ENCODE measurements around the gene TTC23L. TPM values are rescaled to one million over a fixed set of nuclear protein-coding genes. Genes with fewer than 3 reads are reported as not detected.

TTC23L gene
- total RNA-seq, 2 experiments from 2014 or later, result not detected

GRCh38 chr5:34889394-34889793, 50.4 kb downstream of the TTC23L start:
- Mint-ChIP-seq H3K27me3 (ENCODE audit: low read depth) (no peaks in the 10 kb centered on the region), H3K36me3 (ENCODE audit: low read depth) (no peaks in the 10 kb centered on the region)
- POLR2A ChIA-PET, result no interaction called here

GRCh38 chr5:34891981-34892380, 53.0 kb downstream of the TTC23L start:
- Mint-ChIP-seq H3K9me3 (ENCODE audit: insufficient read depth) (no peaks in the 10 kb centered on the region), H3K27ac (no peak overlapping the region), H3K4me1 (ENCODE audit: low read depth) (no peaks in the 10 kb centered on the region), H3K27me3 (ENCODE audit: low read depth) (no peaks in the 10 kb centered on the region), H3K36me3 (ENCODE audit: low read depth) (no peaks in the 10 kb centered on the region), H3K4me3 (no peak overlapping the region)
- DNase-seq (no peak), ATAC-seq (no peak)
- POLR2A ChIA-PET, result no interaction called here
- CTCF ChIA-PET, result interaction anchor here (2.9 to 3.0 kb wide), 2 partner anchors 369 to 406 kb away, joined by 9 to 14 read pairs; no protein-coding TSS in a partner anchor

More at GRCh38 chr5:34889394-34889793, 50.4 kb downstream of the TTC23L start:
- H3K4me3 Mint-ChIP-seq, result no peak overlapping the region
- no peaks in the 10 kb centered on the region for H3K9me3 Mint-ChIP-seq (ENCODE audit: insufficient read depth)
- CTCF ChIA-PET, result interaction anchor here (0.8 to 1.8 kb wide), 2 partner anchors 9 to 366 kb away, joined by 3 to 7 read pairs; no protein-coding TSS in a partner anchor
- no peak overlapping the region for H3K27ac Mint-ChIP-seq
- ATAC-seq (no peak), DNase-seq (no peak)
- H3K4me1 Mint-ChIP-seq (ENCODE audit: low read depth), result no peaks in the 10 kb centered on the region

GRCh38 chr5:34892414-34892813, 53.5 kb downstream of the TTC23L start:
- no peak for ATAC-seq
- Mint-ChIP-seq H3K36me3 (ENCODE audit: low read depth) (no peaks in the 10 kb centered on the region), H3K4me1 (ENCODE audit: low read depth) (no peaks in the 10 kb centered on the region), H3K9me3 (ENCODE audit: insufficient read depth) (no peaks in the 10 kb centered on the region), H3K27ac (no peak overlapping the region), H3K4me3 (no peak overlapping the region), H3K27me3 (ENCODE audit: low read depth) (no peaks in the 10 kb centered on the region)
- DNase-seq, result no peak
- POLR2A ChIA-PET, result no interaction called here
- CTCF ChIA-PET, result interaction anchor here (2.9 to 3.0 kb wide), 2 partner anchors 369 to 406 kb away, joined by 9 to 14 read pairs; no protein-coding TSS in a partner anchor

GRCh38 chr5:34894716-34895115, 55.8 kb downstream of the TTC23L start:
- H3K4me3 Mint-ChIP-seq, result no peak overlapping the region
- no peaks in the 10 kb centered on the region for H3K27me3 Mint-ChIP-seq (ENCODE audit: low read depth)
- ChIA-PET POLR2A (no interaction called here), CTCF (interaction anchor here (1.7 to 2.9 kb wide), 2 partner anchors 371 to 372 kb away, joined by 7 to 14 read pairs; no protein-coding TSS in a partner anchor)
- no peaks in the 10 kb centered on the region for H3K4me1 Mint-ChIP-seq (ENCODE audit: low read depth)
- ATAC-seq (no peak), DNase-seq (no peak)
- H3K9me3 Mint-ChIP-seq (ENCODE audit: insufficient read depth), result no peaks in the 10 kb centered on the region
- no peak overlapping the region for H3K27ac Mint-ChIP-seq
- H3K36me3 Mint-ChIP-seq (ENCODE audit: low read depth), result no peaks in the 10 kb centered on the region

GRCh38 chr5:34895641-34896419, 56.9 kb downstream of the TTC23L start:
- H3K4me1 Mint-ChIP-seq (ENCODE audit: low read depth), result no peaks in the 10 kb centered on the region
- ChIA-PET CTCF (interaction anchor here (1.4 to 1.7 kb wide), 3 partner anchors 11 to 409 kb away, joined by 3 to 7 read pairs (median 5); no protein-coding TSS in a partner anchor), POLR2A (no interaction called here)

GRCh38 chr5:34897646-34898045, 58.7 kb downstream of the TTC23L start:
- ATAC-seq (no peak), DNase-seq (no peak)
- no peaks in the 10 kb centered on the region for H3K9me3 Mint-ChIP-seq (ENCODE audit: insufficient read depth)
- H3K36me3 Mint-ChIP-seq (ENCODE audit: low read depth), result no peaks in the 10 kb centered on the region
- H3K4me1 Mint-ChIP-seq (ENCODE audit: low read depth), result no peaks in the 10 kb centered on the region
- H3K27ac Mint-ChIP-seq, result no peak overlapping the region
- no peaks in the 10 kb centered on the region for H3K27me3 Mint-ChIP-seq (ENCODE audit: low read depth)
- POLR2A ChIA-PET, result no interaction called here
- CTCF ChIA-PET, result interaction anchor here (0.9 to 2.7 kb wide), 15 partner anchors 8 to 416 kb away, joined by 3 to 32 read pairs (median 5); partner anchors contain the start of genes BRIX1 and RAD1
- H3K4me3 Mint-ChIP-seq, result no peak overlapping the region

More at GRCh38 chr5:34895641-34896419, 56.9 kb downstream of the TTC23L start:
- no peak overlapping the region for H3K27ac Mint-ChIP-seq
- no peaks in the 10 kb centered on the region for H3K36me3 Mint-ChIP-seq (ENCODE audit: low read depth)
- no peak for ATAC-seq
- no peak overlapping the region for H3K4me3 Mint-ChIP-seq
- no peaks in the 10 kb centered on the region for H3K9me3 Mint-ChIP-seq (ENCODE audit: insufficient read depth)
- no peaks in the 10 kb centered on the region for H3K27me3 Mint-ChIP-seq (ENCODE audit: low read depth)
- no peak for DNase-seq

GRCh38 chr5:34898258-34898895, 59.4 kb downstream of the TTC23L start:
- ATAC-seq (peak; percentile 77), DNase-seq (peak; percentile 72)
- no peaks in the 10 kb centered on the region for H3K9me3 Mint-ChIP-seq (ENCODE audit: insufficient read depth)
- ChIA-PET CTCF (interaction anchor here (0.6 to 2.7 kb wide), 21 partner anchors 8 to 423 kb away, joined by 3 to 32 read pairs (median 4); partner anchors contain the start of genes BRIX1 and RAD1), POLR2A (no interaction called here)
- no peaks in the 10 kb centered on the region for H3K27me3 Mint-ChIP-seq (ENCODE audit: low read depth)
- no peak overlapping the region for H3K27ac Mint-ChIP-seq
- H3K4me1 Mint-ChIP-seq (ENCODE audit: low read depth), result no peaks in the 10 kb centered on the region
- H3K36me3 Mint-ChIP-seq (ENCODE audit: low read depth), result peaks cover 1% of the 10 kb centered on the region
- H3K4me3 Mint-ChIP-seq, result no peak overlapping the region

GRCh38 chr5:34899066-34899465, 60.1 kb downstream of the TTC23L start:
- H3K36me3 Mint-ChIP-seq (ENCODE audit: low read depth), result peaks cover 1% of the 10 kb centered on the region
- ChIA-PET POLR2A (no interaction called here), CTCF (interaction anchor here (0.6 to 2.7 kb wide), 13 partner anchors 9 to 424 kb away, joined by 3 to 32 read pairs (median 6); partner anchors contain the start of genes BRIX1 and RAD1)

GRCh38 chr5:34900652-34901051, 61.7 kb downstream of the TTC23L start:
- Mint-ChIP-seq H3K27me3 (ENCODE audit: low read depth) (no peaks in the 10 kb centered on the region), H3K36me3 (ENCODE audit: low read depth) (peaks cover 9% of the 10 kb centered on the region), H3K4me3 (no peak overlapping the region), H3K4me1 (ENCODE audit: low read depth) (no peaks in the 10 kb centered on the region), H3K9me3 (ENCODE audit: insufficient read depth) (no peaks in the 10 kb centered on the region), H3K27ac (no peak overlapping the region)
- ChIA-PET CTCF (no interaction called here), POLR2A (no interaction called here)
- DNase-seq, result no peak
- ATAC-seq, result no peak

More at GRCh38 chr5:34899066-34899465, 60.1 kb downstream of the TTC23L start:
- no peak overlapping the region for H3K27ac Mint-ChIP-seq
- no peak overlapping the region for H3K4me3 Mint-ChIP-seq
- ATAC-seq, result no peak
- no peak for DNase-seq
- H3K27me3 Mint-ChIP-seq (ENCODE audit: low read depth), result no peaks in the 10 kb centered on the region
- H3K4me1 Mint-ChIP-seq (ENCODE audit: low read depth), result no peaks in the 10 kb centered on the region
- no peaks in the 10 kb centered on the region for H3K9me3 Mint-ChIP-seq (ENCODE audit: insufficient read depth)

- CTCF ChIA-PET, result interaction anchor here (1.0 to 2.7 kb wide), 3 partner anchors 9 to 417 kb away, joined by 3 to 10 read pairs (median 4); no protein-coding TSS in a partner anchor
- no peaks in the 10 kb centered on the region for H3K9me3 Mint-ChIP-seq (ENCODE audit: insufficient read depth)
- H3K4me1 Mint-ChIP-seq (ENCODE audit: low read depth), result no peaks in the 10 kb centered on the region
- POLR2A ChIA-PET, result interaction anchor here (1.3 to 1.8 kb wide), 2 partner anchors 12 to 18 kb away, joined by 4 read pairs; partner anchors contain the start of genes BRIX1 and RAD1
- H3K27ac Mint-ChIP-seq, result no peak overlapping the region
- no peak for ATAC-seq
- peaks cover 9% of the 10 kb centered on the region for H3K36me3 Mint-ChIP-seq (ENCODE audit: low read depth)
- H3K27me3 Mint-ChIP-seq (ENCODE audit: low read depth), result no peaks in the 10 kb centered on the region
- DNase-seq, result no peak
- H3K4me3 Mint-ChIP-seq, result no peak overlapping the region
These were observed 64.3 kb downstream of the TTC23L start for GRCh38 chr5:34903260-34903659.

GRCh38 chr5:34905564-34905963, 66.6 kb downstream of the TTC23L start:
- no peak overlapping the region for H3K4me3 Mint-ChIP-seq
- ChIA-PET CTCF (interaction anchor here (1.2 to 1.4 kb wide), 3 partner anchors 8 to 382 kb away, joined by 3 to 8 read pairs (median 5); partner anchors contain the start of genes BRIX1 and RAD1), POLR2A (interaction anchor here (1.2 kb wide), 1 partner anchor 12 kb away, joined by 8 read pairs; no protein-coding TSS in a partner anchor)
- H3K27me3 Mint-ChIP-seq (ENCODE audit: low read depth), result no peaks in the 10 kb centered on the region
- H3K27ac Mint-ChIP-seq, result no peak overlapping the region
- no peak for ATAC-seq
- peaks cover 5% of the 10 kb centered on the region for H3K4me1 Mint-ChIP-seq (ENCODE audit: low read depth)
- H3K36me3 Mint-ChIP-seq (ENCODE audit: low read depth), result peaks cover 26% of the 10 kb centered on the region
- H3K9me3 Mint-ChIP-seq (ENCODE audit: insufficient read depth), result no peaks in the 10 kb centered on the region
- DNase-seq, result no peak
